HG03442 (cell line): ENCODE measurements around the gene TBC1D8.

Source experiments
- ATAC-seq: cut with Tn5 transposase; IDR thresholded peaks from one replicate; pipeline ENCODE4 v1.9.1; 2021; ENCODE audit warnings: mild to moderate bottlenecking, moderate library complexity; ENCODE audit not compliant: unreplicated experiment

TBC1D8 gene

GRCh38 chr2:101139495-101139894, 11.7 kb downstream of the TBC1D8 start:
- ATAC-seq: no peak

GRCh38 chr2:101135412-101136296, 15.5 kb downstream of the TBC1D8 start:
- no peak for ATAC-seq

GRCh38 chr2:101133492-101134100, 17.6 kb downstream of the TBC1D8 start:
- no peak for ATAC-seq

GRCh38 chr2:101132202-101132601, 19.0 kb downstream of the TBC1D8 start:
- no peak for ATAC-seq

- no peak for ATAC-seq
Observed at GRCh38 chr2:101130081-101130480, 21.1 kb downstream of the TBC1D8 start.

- ATAC-seq: no peak
Observed at GRCh38 chr2:101127319-101128056, 23.7 kb downstream of the TBC1D8 start.

- no peak for ATAC-seq
Observed at GRCh38 chr2:101125808-101126207, 25.4 kb downstream of the TBC1D8 start.

GRCh38 chr2:101125374-101125773, 25.8 kb downstream of the TBC1D8 start:
- ATAC-seq: no peak

GRCh38 chr2:101124643-101125366, 26.4 kb downstream of the TBC1D8 start:
- no peak for ATAC-seq

GRCh38 chr2:101123795-101124471, 27.2 kb downstream of the TBC1D8 start:
- no peak for ATAC-seq

GRCh38 chr2:101121174-101121573, 30.0 kb downstream of the TBC1D8 start:
- no peak for ATAC-seq

GRCh38 chr2:101120124-101120996, 30.8 kb downstream of the TBC1D8 start:
- no peak for ATAC-seq

- no peak for ATAC-seq
Observed at GRCh38 chr2:101119431-101119830, 31.8 kb downstream of the TBC1D8 start.

GRCh38 chr2:101116841-101117552, 34.2 kb downstream of the TBC1D8 start:
- no peak for ATAC-seq

- no peak for ATAC-seq
Observed at GRCh38 chr2:101116348-101116747, 34.8 kb downstream of the TBC1D8 start.

- no peak for ATAC-seq
Observed at GRCh38 chr2:101115664-101116063, 35.5 kb downstream of the TBC1D8 start.

- no peak for ATAC-seq
Observed at GRCh38 chr2:101114815-101115214, 36.4 kb downstream of the TBC1D8 start.

GRCh38 chr2:101114268-101114783, 36.9 kb downstream of the TBC1D8 start:
- ATAC-seq: no peak
